SKM-1 (cell line): ENCODE results near the gene SHB.

Source experiments
- DNase-seq: peaks from one replicate; lab custom pipeline; 2025; ENCODE audit not compliant: unreplicated experiment; lab: John Stamatoyannopoulos, UW

The SHB gene

GRCh38 chr9:38068701-38069628 lies at the start of gene SHB:
SHB (minus strand) TSS chr9:38069227; CDS start chr9:38068645, 582 bp downstream.
- DNase-seq: peak; percentile 62

- no peak for DNase-seq
Observed at GRCh38 chr9:38117651-38118050, 48.6 kb upstream of the SHB start.

DNA sequence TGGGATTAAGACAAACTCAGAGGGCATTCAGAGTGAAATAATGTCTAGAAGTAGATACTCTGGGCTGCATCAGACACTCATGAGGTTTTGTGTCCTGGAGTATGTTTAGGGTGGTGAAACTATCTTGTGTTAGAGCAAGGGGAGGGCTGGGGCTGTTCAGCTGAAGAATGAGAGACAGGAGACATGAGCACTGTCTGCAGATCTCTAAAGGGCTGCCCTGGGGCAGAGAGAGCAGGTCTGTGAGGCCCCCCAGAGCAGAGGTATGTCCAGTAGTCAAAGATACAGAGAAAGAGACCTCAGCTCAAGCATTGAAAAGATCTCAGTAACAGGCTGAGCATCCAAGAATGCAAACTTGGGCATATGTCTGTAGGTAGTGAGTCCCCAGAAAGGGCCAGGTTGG lies 45.9 kb upstream of the SHB start:
- DNase-seq: no peak

DNA sequence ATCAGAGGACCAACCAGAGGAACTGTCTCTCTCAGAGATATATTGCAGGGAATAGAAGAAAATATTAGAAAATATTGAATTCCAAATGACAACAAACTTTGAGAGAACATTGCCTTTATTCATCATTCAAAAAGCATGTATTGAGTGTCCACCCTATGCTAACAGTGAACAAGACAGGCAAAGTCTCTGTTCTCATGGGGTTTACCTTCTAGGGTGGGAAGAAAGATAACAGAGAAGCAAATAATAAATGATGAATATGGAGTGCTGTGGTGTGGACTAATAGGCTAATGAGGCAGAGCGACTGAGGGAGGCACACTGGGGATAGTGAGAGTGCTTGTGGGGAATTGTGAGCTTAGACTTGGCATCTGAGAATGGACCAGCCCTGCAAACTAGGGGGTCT lies 43.4 kb upstream of the SHB start:
- DNase-seq: no peak

DNA sequence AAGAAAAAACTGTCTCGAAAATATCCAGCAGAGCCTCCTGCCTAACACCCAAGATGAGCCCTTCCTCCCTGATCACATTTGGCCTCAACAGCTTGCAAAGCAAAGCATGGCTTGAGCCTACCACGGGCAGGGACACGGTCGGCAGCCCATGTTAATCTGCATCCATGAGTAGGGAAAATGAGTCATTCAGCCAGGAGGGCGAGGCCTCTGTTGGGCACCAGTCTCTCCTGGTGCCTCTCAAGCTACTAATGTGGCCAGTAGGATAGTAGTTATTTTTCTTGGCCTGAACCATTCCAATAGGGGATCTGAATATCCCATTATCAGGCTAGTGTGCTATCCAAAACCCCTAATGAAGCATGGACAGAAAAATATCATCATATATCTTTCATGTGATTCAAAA lies 43.0 kb upstream of the SHB start:
- DNase-seq: no peak

DNA sequence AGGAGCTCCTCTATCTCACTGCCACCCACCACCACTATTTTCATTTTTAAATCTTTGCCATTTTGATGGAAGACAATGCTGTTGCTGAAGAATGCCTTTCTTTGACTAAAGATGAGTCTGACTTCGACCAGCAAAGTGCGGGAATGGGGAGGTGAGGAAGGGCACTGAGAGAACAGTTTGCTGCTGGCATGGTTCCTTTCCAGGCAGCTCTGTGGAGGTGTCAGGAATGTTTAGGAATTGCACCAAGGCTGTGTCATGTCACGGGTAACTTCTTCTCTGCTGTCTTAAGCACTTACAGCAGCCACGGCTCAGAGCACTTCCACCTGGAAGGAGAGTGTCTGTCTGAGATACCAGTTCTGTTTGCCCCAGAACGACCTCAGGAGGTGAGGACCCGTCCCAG lies 41.4 kb upstream of the SHB start:
- DNase-seq: no peak

DNA sequence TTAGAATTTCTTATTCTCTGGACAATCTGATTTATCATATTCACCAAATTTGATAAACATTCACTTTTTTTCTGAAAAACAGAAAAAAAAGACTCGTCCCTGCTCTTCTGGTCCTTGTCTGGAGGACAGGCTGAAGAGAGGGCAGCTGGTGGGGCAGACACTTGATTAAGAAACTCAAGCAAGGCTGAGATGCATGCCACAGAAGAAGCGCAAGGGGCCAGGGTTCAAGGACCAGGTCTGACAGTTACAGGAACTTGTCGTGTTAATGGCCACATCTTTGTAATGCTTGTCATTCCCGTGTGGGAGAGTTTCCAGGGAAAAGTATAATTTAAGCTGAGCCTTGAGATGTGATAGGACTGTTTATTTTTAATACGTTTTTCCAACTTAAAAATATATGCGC lies 40.6 kb upstream of the SHB start:
- no peak for DNase-seq

DNA sequence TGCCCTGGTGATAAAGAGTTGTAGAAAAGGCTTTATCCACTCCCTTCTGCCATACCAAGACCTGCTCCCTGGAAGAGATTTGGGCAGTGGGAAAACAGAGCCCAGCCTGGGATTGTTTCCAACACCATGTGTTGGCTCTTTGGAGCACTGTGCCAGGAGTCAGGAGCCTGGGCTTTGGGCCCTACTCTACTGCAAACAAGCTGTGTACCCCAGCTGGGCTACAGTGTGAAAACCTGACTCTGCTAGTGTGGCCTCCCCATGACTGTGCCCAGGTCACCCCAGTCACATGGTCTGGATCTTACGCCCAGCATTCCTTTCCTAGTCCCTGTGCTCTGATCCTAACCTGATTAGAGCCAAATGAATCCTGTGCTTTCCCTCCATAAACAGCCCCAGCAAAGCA lies 39.3 kb upstream of the SHB start:
- no peak for DNase-seq

DNA sequence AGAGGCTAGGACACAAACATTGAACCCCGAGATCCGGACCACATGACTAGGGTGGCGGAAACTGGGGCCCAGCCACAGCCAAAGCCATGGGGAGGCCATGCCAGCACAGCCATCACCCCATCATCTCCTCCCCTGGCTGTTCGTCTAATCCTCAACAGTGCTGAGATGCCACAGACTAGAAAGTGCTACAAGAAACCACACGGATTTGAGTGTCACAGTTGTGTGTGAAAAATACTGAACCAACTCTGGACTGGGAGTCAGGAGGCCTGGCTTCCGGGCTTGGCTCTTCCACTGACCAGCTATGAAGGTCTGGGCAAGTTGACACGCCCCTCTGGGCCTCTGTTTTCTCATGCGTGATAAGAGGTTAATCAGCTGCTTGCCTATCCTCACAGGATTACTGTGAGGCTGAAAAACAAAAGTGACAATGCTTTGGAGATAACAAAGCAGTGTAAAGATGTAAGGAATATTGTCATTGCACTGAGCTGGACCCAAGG lies 38.8 kb upstream of the SHB start:
- DNase-seq: no peak

- no peak for DNase-seq
Observed at GRCh38 chr9:38107405-38107804, 38.4 kb upstream of the SHB start.

DNA sequence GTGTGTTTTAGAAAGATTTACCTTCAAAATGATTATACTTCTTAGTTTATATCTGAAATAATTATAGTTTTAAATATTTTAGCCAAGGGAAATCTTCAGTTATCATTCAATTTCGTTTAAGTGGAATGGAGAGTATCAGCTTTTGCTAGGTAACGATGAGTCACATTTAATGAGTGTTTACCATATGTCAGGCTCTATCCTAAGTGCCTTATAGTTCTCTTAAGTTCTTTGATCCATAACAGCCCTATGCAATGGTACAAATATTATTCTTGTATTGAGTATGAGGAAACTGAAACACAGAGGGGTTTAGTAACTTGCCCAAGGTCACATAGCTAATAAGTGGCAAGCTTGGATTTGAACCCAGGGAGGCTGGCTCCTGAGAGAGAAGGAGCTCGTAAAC lies 37.5 kb upstream of the SHB start:
- no peak for DNase-seq

DNA sequence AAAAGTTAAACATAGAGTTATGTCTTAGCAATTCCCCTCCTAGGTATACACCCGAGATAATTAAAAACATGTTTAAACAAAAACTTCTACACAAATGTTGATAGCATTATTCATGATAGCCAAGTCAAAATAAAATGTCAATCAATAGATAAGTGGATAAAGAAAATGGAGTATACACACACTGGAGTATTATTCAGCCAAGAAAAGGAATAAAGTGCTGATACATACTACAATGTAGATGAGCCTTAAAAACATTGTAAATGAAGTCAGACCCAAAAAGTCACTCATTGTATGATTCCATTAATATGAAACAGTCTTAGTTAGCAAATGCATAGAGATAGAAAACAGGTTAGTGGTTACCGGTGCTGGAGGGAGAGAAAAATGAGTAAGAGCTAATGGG lies 34.3 kb upstream of the SHB start:
- no peak for DNase-seq

- no peak for DNase-seq
Observed at GRCh38 chr9:38101423-38101822, 32.4 kb upstream of the SHB start.

DNA sequence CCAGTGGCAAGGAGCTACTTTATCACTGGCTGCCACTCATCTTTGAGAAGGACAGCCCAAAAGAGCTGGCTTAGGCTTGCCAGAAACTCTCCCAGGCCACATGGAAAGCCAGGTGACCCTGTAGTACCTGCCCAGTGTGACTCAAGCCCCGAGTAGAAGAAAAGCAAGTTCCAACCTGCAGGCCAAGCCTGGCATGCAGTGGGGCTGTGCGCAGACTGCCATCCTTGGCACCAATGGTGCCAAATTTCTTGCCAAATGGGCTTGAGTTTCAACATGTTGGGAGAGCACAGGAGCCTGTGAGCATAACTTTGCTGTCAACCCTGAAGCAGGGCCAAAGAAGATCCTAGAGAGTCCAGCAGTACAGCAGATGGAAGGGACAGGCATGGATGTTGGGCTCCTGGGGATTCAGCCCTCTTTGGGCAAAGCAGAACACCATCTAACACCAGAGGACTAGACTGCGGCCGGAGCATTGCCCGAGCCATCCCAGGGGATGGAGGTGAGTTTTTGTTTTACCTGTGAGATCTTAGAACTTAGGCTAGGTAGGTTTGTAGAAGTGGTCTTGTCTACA lies 27.3 kb upstream of the SHB start:
- no peak for DNase-seq

DNA sequence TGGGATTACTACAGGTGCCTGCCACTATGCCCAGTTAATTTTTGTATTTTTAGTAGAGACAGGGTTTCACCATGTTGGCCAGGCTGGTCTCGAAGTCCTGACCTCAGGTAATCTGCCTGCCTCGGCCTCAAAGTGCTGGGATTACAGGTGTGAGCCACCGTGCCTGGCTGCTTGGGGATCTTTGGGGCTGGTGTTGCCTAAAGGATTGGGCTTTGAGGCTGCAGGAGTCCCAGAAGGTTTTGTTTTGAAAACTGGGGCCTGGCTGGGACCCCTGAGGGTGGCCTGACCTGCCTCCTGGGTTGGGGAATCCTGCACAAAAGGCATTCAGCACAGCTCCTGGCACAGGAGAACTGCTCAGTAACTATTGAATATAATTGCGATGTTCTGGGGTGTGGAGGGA lies 25.1 kb upstream of the SHB start:
- DNase-seq: no peak

DNA sequence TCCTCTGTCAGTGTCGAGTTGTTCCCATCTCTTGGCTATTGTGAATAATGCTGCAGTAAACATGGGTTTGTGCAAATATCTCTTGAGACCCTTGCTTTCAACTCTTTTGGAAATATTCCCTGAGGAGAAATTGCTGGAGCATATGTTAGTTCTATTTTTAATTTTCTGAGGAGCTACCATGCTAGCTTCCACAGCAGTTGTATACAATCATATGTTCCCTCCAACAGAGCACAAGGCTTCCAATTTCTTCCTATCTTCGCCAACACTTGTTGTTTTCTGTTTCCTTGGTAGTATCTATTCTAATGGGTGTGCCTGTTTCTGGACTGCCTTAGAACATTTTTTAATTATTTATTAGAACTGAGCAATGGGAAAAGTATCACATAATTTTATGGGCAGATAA lies 23.6 kb upstream of the SHB start:
- no peak for DNase-seq

DNA sequence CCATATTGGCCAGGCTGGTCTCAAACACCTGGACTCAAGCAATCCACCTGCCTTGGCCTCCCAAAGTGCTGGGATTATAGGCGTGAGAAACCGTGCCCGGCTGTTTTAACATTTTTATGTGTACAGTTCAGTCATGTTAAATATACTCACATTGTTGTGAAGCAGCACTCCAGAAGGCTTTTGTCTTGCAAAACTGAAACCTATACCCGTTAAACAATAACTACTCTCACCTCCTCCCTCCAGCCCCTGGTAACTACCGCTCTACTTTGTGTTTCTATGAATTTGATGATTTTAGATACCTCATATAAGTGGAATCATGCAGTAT lies 23.1 kb upstream of the SHB start:
- no peak for DNase-seq

DNA sequence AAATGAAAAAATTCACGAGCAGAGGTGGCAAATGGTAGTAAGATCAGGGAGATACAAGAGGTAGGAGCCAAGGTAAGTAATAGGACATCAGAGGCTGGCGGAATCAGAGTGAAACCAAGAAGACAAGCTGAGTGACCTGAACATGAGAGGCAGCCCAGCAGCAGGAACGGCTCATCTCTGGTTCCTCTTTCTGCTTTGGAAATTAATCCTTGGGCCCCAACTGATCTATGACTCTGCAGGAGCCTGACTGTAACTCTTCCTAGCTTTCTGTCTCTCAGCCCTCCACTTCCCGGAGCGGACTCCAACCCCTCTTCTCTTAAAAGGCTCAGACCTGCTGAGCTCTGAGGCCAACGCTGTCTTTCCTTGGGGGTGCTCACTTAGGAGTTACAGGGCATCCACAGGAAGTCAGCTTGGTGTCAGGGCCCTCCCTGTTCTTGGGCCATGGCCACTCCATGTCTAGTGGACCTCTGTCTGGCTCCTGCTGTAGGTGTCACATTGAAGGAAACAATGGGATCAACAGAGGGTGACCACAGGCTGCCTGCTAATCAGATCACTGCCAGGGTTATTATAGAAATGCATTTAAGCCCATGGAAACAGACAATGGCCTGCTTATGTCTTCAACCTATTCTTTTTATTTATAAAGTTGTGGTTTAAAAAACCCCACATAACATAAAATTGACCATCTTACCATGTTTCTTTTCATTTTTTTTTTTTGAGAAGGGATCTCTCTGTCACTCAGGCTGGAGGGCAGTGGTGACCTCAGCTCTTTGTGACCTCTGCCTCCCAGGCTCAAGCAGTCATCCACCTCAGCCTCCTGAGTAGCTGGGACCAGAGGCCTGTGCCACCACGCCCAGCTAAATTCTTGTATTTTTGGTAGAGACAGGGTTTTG lies 22.5 kb upstream of the SHB start:
- peak; percentile 19 for DNase-seq

DNA sequence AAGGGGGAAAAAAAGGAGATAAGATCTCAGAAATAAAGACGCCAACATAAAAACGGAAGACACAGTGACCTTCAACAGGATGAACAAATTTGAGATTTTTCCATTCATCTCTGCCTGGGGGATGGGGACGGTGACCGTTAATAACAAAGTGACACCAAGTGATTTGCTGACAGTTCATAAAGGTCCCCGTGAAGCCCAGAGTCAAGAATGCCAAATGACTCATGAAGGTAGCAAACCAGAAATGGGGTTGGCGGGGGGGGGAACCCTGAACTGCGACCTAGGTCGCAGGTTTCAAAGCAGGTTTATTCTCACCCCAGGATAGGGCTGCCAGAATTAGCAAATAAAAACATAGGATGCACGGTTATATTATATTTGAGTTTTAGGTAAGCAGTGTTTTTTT lies 21.1 kb upstream of the SHB start:
- no peak for DNase-seq

- no peak for DNase-seq
Observed at GRCh38 chr9:38089387-38090165, 20.5 kb upstream of the SHB start.
